IMR-90 (cell line): ENCODE results near the gene HSPA1A. TPM values are rescaled to one million over a fixed set of nuclear protein-coding genes. Genes with fewer than 3 reads are reported as not detected.

Experiments used
- ATAC-seq: fragments of 200-7000 bp; cut with Tn5 transposase; 2 replicates; pipeline ENCODE4 v1.9.1; 2020; ENCODE audit warnings: low read depth, mild to moderate bottlenecking, moderate library complexity
- BruUV-seq: library from RNA; stranded (reverse); fragments of 400-500 nt; replicated peaks from 2 replicates; lab custom pipeline; 2021; lab: Mats Ljungman, UMichigan
- CTCF ChIA-PET: fragments of 300-600 bp; formaldehyde crosslinking; extraction: SDS; loops from one replicate; lab custom pipeline; 2021; ENCODE audit warnings: antibody characterized with exemption; lab: Yijun Ruan, JAX
- POLR2A ChIA-PET: fragments of 300-600 bp; sonication (Branson Sonifier 250); formaldehyde crosslinking; loops from one replicate; lab custom pipeline; 2022; ENCODE audit warnings: antibody characterized with exemption; ENCODE audit not compliant: unreplicated experiment; lab: Charles Lee
- DNase-seq: peaks from one replicate; pipeline ENCODE4 v3.0.0; 2013
- H2AFZ ChIP-seq: replicated peaks from 2 replicates; pipeline ENCODE3; 2013; ENCODE audit warnings: low read length, mild to moderate bottlenecking; ENCODE audit not compliant: poor library complexity
- H2AK5ac ChIP-seq: 2 replicates; pipeline ENCODE4 v1.6.1; 2013; ENCODE audit warnings: low read depth, low read length, inconsistent platforms
- H2AK9ac ChIP-seq: replicated peaks from 2 replicates; pipeline ENCODE3; 2013; ENCODE audit warnings: mild to moderate bottlenecking, low read depth, low read length, moderate library complexity; ENCODE audit not compliant: poor library complexity
- H2BK120ac ChIP-seq: 2 replicates; pipeline ENCODE4 v1.6.1; 2013; ENCODE audit warnings: low read depth, low read length, inconsistent platforms
- H2BK15ac ChIP-seq: 3 replicates; pipeline ENCODE4 v1.6.1; 2013; ENCODE audit warnings: low read depth, low read length, inconsistent platforms
- H2BK20ac ChIP-seq: 2 replicates; pipeline ENCODE4 v1.6.1; 2013; ENCODE audit warnings: low read depth, mild to moderate bottlenecking, inconsistent platforms, low read length, moderate library complexity
- H2BK5ac ChIP-seq: 2 replicates; pipeline ENCODE4 v1.6.1; 2013; ENCODE audit warnings: mild to moderate bottlenecking, low read depth, low read length, inconsistent platforms; ENCODE audit not compliant: poor library complexity, severe bottlenecking
- H3K14ac ChIP-seq: replicated peaks from 2 replicates; pipeline ENCODE4 v1.6.1; 2013; ENCODE audit warnings: low read depth, low read length, inconsistent platforms
- H3K18ac ChIP-seq: 2 replicates; pipeline ENCODE4 v1.6.1; 2013; ENCODE audit warnings: low read depth, low read length, control low read depth
- H3K23ac ChIP-seq: 2 replicates; pipeline ENCODE4 v1.6.1; 2013; ENCODE audit warnings: low read depth, low read length, inconsistent platforms
- H3K27ac ChIP-seq: 2 replicates; pipeline ENCODE4 v1.5.1; 2013; ENCODE audit warnings: mild to moderate bottlenecking, control low read depth, low read length; ENCODE audit not compliant: insufficient read depth
- H3K27me3 ChIP-seq: 2 replicates; pipeline ENCODE4 v1.6.1; 2013; ENCODE audit warnings: low read length; ENCODE audit not compliant: control insufficient read depth, insufficient read depth
- H3K36me3 ChIP-seq: 2 replicates; pipeline ENCODE4 v1.6.1; 2013; ENCODE audit warnings: low read length, mixed read lengths; ENCODE audit not compliant: control insufficient read depth, insufficient read depth
- H3K4ac ChIP-seq: 2 replicates; pipeline ENCODE4 v1.6.1; 2013; ENCODE audit warnings: low read depth, low read length, inconsistent platforms
- H3K4me1 ChIP-seq: 2 replicates; pipeline ENCODE4 v1.6.1; 2013; ENCODE audit warnings: low read length, mixed read lengths; ENCODE audit not compliant: control insufficient read depth, insufficient read depth
- H3K4me2 ChIP-seq: 2 replicates; pipeline ENCODE4 v1.6.1; 2013; ENCODE audit warnings: low read depth, mild to moderate bottlenecking, control low read depth, low read length, moderate library complexity
- H3K4me3 ChIP-seq: 2 replicates; pipeline ENCODE4 v1.5.1; 2013; ENCODE audit warnings: low read depth, mild to moderate bottlenecking, control low read depth, low read length, moderate library complexity; ENCODE audit not compliant: insufficient read depth
- H3K56ac ChIP-seq: 2 replicates; pipeline ENCODE4 v1.6.1; 2013; ENCODE audit warnings: low read length, inconsistent platforms; ENCODE audit not compliant: insufficient read depth; ENCODE audit errors: extremely low read depth
- H3K79me1 ChIP-seq, 2 experiments: 2 replicates each; pipeline ENCODE4 v1.6.1; 2013; ENCODE audit warnings: low read length in 2 of 2, inconsistent platforms in 1 of 2, low read depth in 1 of 2
- H3K9ac ChIP-seq: 2 replicates; pipeline ENCODE4 v1.6.1; 2013; ENCODE audit warnings: low read depth, low read length, control low read depth
- H3K9me1 ChIP-seq: 2 replicates; pipeline ENCODE4 v1.6.1; 2013; ENCODE audit warnings: low read length, inconsistent platforms; ENCODE audit not compliant: insufficient read depth
- H3K9me3 ChIP-seq: 2 replicates; pipeline ENCODE4 v1.6.1; 2013; ENCODE audit warnings: low read length; ENCODE audit not compliant: control insufficient read depth, insufficient read depth
- H4K20me1 ChIP-seq: 2 replicates; pipeline ENCODE4 v1.6.1; 2013; ENCODE audit warnings: low read length, inconsistent platforms; ENCODE audit not compliant: insufficient read depth
- H4K5ac ChIP-seq: 2 replicates; pipeline ENCODE4 v1.6.1; 2013; ENCODE audit warnings: mild to moderate bottlenecking, low read depth, low read length, control low read depth
- H4K8ac ChIP-seq, 2 experiments: 2 replicates each; pipeline ENCODE4 v1.6.1; 2013; ENCODE audit warnings: low read depth in 2 of 2, low read length in 2 of 2, control low read depth in 1 of 2, inconsistent platforms in 1 of 2
- H4K91ac ChIP-seq: 2 replicates; pipeline ENCODE4 v1.6.1; 2013; ENCODE audit warnings: low read depth, low read length, inconsistent platforms; ENCODE audit not compliant: insufficient read depth
- BHLHE40 ChIP-seq: fragments of 150-350 bp; IDR thresholded peaks from 2 replicates; pipeline ENCODE4 v1.6.1; 2016; ENCODE audit warnings: mild to moderate bottlenecking, low read depth, low read length
- CEBPB ChIP-seq: IDR thresholded peaks from 2 replicates; pipeline ENCODE4 v1.6.1; 2012; ENCODE audit warnings: low read depth, low read length, improper control_type of control experiment
- CTCF ChIP-seq: conservative IDR thresholded peaks from 2 replicates; pipeline ENCODE4 v1.5.1; 2012; ENCODE audit warnings: mild to moderate bottlenecking, low read depth, low read length, improper control_type of control experiment
- ELK1 ChIP-seq: fragments of 150-350 bp; IDR thresholded peaks from 2 replicates; pipeline ENCODE4 v1.6.1; 2016; ENCODE audit warnings: low read depth, mild to moderate bottlenecking, low read length, moderate library complexity, borderline replicate concordance
- FOS ChIP-seq: fragments of 150-350 bp; IDR thresholded peaks from 2 replicates; pipeline ENCODE4 v1.6.1; 2016; ENCODE audit warnings: low read depth, low read length
- MAFK ChIP-seq: IDR thresholded peaks from 2 replicates; pipeline ENCODE4 v1.6.1; 2012; ENCODE audit warnings: low read depth, low read length, improper control_type of control experiment
- MAZ ChIP-seq: IDR thresholded peaks from 2 replicates; pipeline ENCODE4 v1.6.1; 2012; ENCODE audit warnings: low read depth, mild to moderate bottlenecking, low read length, improper control_type of control experiment, moderate library complexity, borderline replicate concordance
- MXI1 ChIP-seq: IDR thresholded peaks from 2 replicates; pipeline ENCODE4 v1.6.1; 2012; ENCODE audit warnings: low read depth, mild to moderate bottlenecking, low read length, moderate library complexity, borderline replicate concordance
- NFE2L2 ChIP-seq: fragments of 150-350 bp; IDR thresholded peaks from 2 replicates; pipeline ENCODE4 v1.6.1; 2016; ENCODE audit warnings: low read depth, mild to moderate bottlenecking, low read length
- POLR2A ChIP-seq: IDR thresholded peaks from 2 replicates; pipeline ENCODE4 v1.6.1; 2012; ENCODE audit warnings: mild to moderate bottlenecking, low read depth, low read length
- RAD21 ChIP-seq: IDR thresholded peaks from 2 replicates; pipeline ENCODE4 v1.6.1; 2012; ENCODE audit warnings: low read length, improper control_type of control experiment
- RCOR1 ChIP-seq: IDR thresholded peaks from 2 replicates; pipeline ENCODE4 v1.6.1; 2012; ENCODE audit warnings: mild to moderate bottlenecking, low read length, improper control_type of control experiment; ENCODE audit not compliant: insufficient replicate concordance
- RFX5 ChIP-seq: IDR thresholded peaks from 2 replicates; pipeline ENCODE4 v1.8.0; 2012; ENCODE audit warnings: low read depth, mild to moderate bottlenecking, low read length, moderate library complexity
- SMC3 ChIP-seq: fragments of 150-350 bp; IDR thresholded peaks from 2 replicates; pipeline ENCODE4 v1.6.1; 2016; ENCODE audit warnings: low read depth, mild to moderate bottlenecking, antibody characterized with exemption, low read length, moderate library complexity
- USF2 ChIP-seq: fragments of 150-350 bp; IDR thresholded peaks from 2 replicates; pipeline ENCODE4 v1.6.1; 2017; ENCODE audit warnings: mild to moderate bottlenecking, antibody characterized with exemption, low read length, low read depth
- WGBS, 2 experiments: methylation state at CpG; one replicate each; pipeline versions ENCODE4 v1.1.5 to v1.1.7; 2013; ENCODE audit warnings: missing lambda C conversion rate in 2 of 2; ENCODE audit not compliant: insufficient read length in 1 of 2; ENCODE audit errors: extremely low coverage in 2 of 2; 5-methylcytosine and 5-hydroxymethylcytosine counted together
- dilution Hi-C: fragments of 300-500 bp; cut with HindIII; formaldehyde crosslinking; loops from one replicate; pipeline ENCODE4 v1.14.3; 2018; ENCODE audit warnings: low sequenced_read_pairs; ENCODE audit not compliant: unreplicated experiment
- in situ Hi-C: fragments of 300-500 bp; cut with MboI; formaldehyde crosslinking; loops from 3 replicates; pipeline ENCODE4 v1.14.3; 2019; ENCODE audit warnings: low sequenced_read_pairs, inconsistent platforms, mixed read lengths
- intact Hi-C: fragments of 100-400 bp; cut with micrococcal nuclease; formaldehyde crosslinking; loops from 2 replicates; pipeline ENCODE4 v1.10.0; 2022
- polyA plus RNA-seq, 3 experiments: library from polyadenylated mRNA; depleted of rRNA; stranded (reverse); fragments of >200 nt; gene quantifications; 2 replicates each; pipeline ENCODE4 v1.2.3, GENCODE V29; 2012; ENCODE audit warnings: low replicate concordance in 1 of 3
- total RNA-seq: library from RNA; depleted of rRNA; stranded (reverse); fragments of >200 nt; gene quantifications from 2 replicates; pipeline ENCODE4 v1.2.3, GENCODE V29; 2012

HSPA1A gene
- total and polyA plus RNA-seq, 2 of the 4 experiments (the other 2 are of a cell fraction) = 94.6 to 95.3 TPM

- Histone ChIP-seq H3K9me1 (no peaks in the 10 kb centered on the region; the same call in none of the 2 replicates), H3K27ac (no peak overlapping the region), H3K14ac (peak overlapping the region; percentile 87), H3K23ac (peak overlapping the region; percentile 67; the same call in 1 of the 2 replicates), H2BK15ac (no peak overlapping the region), H3K56ac (peak overlapping the region; percentile 26; the same call in 1 of the 2 replicates), H4K5ac (peak overlapping the region; percentile 98; the same call in 1 of the 2 replicates), H2BK20ac (no peak overlapping the region), H2AK9ac (no peak overlapping the region), H3K36me3 (no peaks in the 10 kb centered on the region), H4K8ac (peak overlapping the region; percentile 59 to 88; a peak in 3 of 4 replicates), H2BK5ac (peak overlapping the region; percentile 79), H3K79me1 (peaks cover 7 to 17% of the 10 kb centered on the region in 2 experiments), H3K4me1 (peaks cover 3% of the 10 kb centered on the region), H3K4me3 (no peak overlapping the region), H3K9me3 (no peaks in the 10 kb centered on the region), H4K20me1 (no peaks in the 10 kb centered on the region; the same call in 1 of the 2 replicates), H3K4ac (peak overlapping the region; percentile 77; the same call in 1 of the 2 replicates), H3K9ac (peak overlapping the region; percentile 84; the same call in 1 of the 2 replicates), H3K27me3 (no peaks in the 10 kb centered on the region), H3K18ac (no peak overlapping the region), H4K91ac (0 out of 2 replicates have a peak overlapping the region, but pooled peaks have one; percentile 18), H2AK5ac (peak overlapping the region; percentile 49), H2AFZ (no peak overlapping the region), H2BK120ac (no peak overlapping the region), H3K4me2 (no peak overlapping the region)
- CTCF ChIA-PET = no interaction called here
- ATAC-seq (no peak), DNase-seq (no peak)
- TF ChIP-seq RFX5 (no peak), CTCF (no peak), NFE2L2 (no peak), RCOR1 (no peak), RAD21 (no peak), MXI1 (no peak), ELK1 (no peak), USF2 (no peak), POLR2A (no peak), CEBPB (no peak), MAFK (no peak), SMC3 (no peak), FOS (no peak), BHLHE40 (no peak), MAZ (no peak)
- in situ Hi-C loops (no loop called here), intact Hi-C loops (no loop called here), dilution Hi-C loops (no loop called here)
- no TSS peak for BruUV-seq
- no CpG with 5 or more reads among the region's 7 CpGs for WGBS, 2 experiments
- POLR2A ChIA-PET = interaction anchor here (2.0 kb wide), 1 partner anchor 14 kb away, joined by 10 read pairs; the partner anchor contains the start of gene HSPA1B
Observed at GRCh38 chr6:31813465-31813849, 1.9 kb upstream of the HSPA1A start.
